H1 (cell line): ENCODE results near the gene SLC9A4. TPM values are rescaled to one million over a fixed set of nuclear protein-coding genes. Genes with fewer than 3 reads are reported as not detected.

Experiments
- CTCF ChIA-PET: fragments of 300-600 bp; sonication (Branson Sonifier 250); formaldehyde crosslinking; loops from one replicate; lab custom pipeline; 2021; ENCODE audit not compliant: partially characterized antibody; lab: Charles Lee
- POLR2A ChIA-PET: fragments of 300-600 bp; sonication (Branson Sonifier 250); formaldehyde crosslinking; loops from one replicate; lab custom pipeline; 2021; ENCODE audit warnings: inconsistent platforms; ENCODE audit not compliant: partially characterized antibody; lab: Charles Lee
- DNase-seq, 2 experiments: peaks; one replicate each; pipeline versions ENCODE4 v3.0.0 to v3.0.0-alpha.2; 2010 to 2022; ENCODE audit warnings: low spot score in 2 of 2, low read depth in 1 of 2, mixed read lengths in 1 of 2
- FAIRE-seq: peaks from 2 replicates; lab custom pipeline; 2011; peaks lifted over from hg19 to GRCh38; lab: Jason Lieb, UNC
- H2AFZ ChIP-seq: 2 replicates; pipeline ENCODE4 v1.8.1; 2012; ENCODE audit warnings: low read length, inconsistent platforms
- H2AK5ac ChIP-seq: 2 replicates; pipeline ENCODE4 v1.6.1; 2013; ENCODE audit warnings: low read depth, low read length
- H2BK120ac ChIP-seq: replicated peaks from 2 replicates; pipeline ENCODE3; 2013; ENCODE audit warnings: low read depth, low read length, inconsistent platforms
- H2BK12ac ChIP-seq: 2 replicates; pipeline ENCODE4 v1.6.1; 2013; ENCODE audit warnings: low read depth, low read length
- H2BK15ac ChIP-seq: 2 replicates; pipeline ENCODE4 v1.6.1; 2013; ENCODE audit warnings: low read length
- H2BK20ac ChIP-seq: 2 replicates; pipeline ENCODE4 v1.6.1; 2013; ENCODE audit warnings: low read length
- H2BK5ac ChIP-seq: 2 replicates; pipeline ENCODE4 v1.6.1; 2013; ENCODE audit warnings: low read depth, low read length
- H3K14ac ChIP-seq: 2 replicates; pipeline ENCODE4 v1.6.1; 2013; ENCODE audit warnings: inconsistent platforms; ENCODE audit not compliant: insufficient read length
- H3K18ac ChIP-seq: 2 replicates; pipeline ENCODE4 v1.6.1; 2013; ENCODE audit warnings: low read length; ENCODE audit errors: extremely low read depth
- H3K23ac ChIP-seq: 2 replicates; pipeline ENCODE4 v1.6.1; 2013; ENCODE audit warnings: inconsistent platforms; ENCODE audit not compliant: insufficient read length
- H3K23me2 ChIP-seq: 2 replicates; pipeline ENCODE4 v1.6.1; 2013; ENCODE audit warnings: low read depth, low read length
- H3K27ac ChIP-seq: 2 replicates; pipeline ENCODE4 v1.6.1; 2011; ENCODE audit warnings: low read depth, low read length, inconsistent platforms
- H3K27me3 ChIP-seq, 4 experiments: replicated peaks in 1 of 4; 1 replicate in 1 of 4; 2 replicates in 3 of 4; pipeline versions ENCODE4 v1.6.1 to v1.8.1; 2011 to 2013; ENCODE audit warnings: low read length in 3 of 4, mild to moderate bottlenecking in 3 of 4, inconsistent platforms in 2 of 4, mixed read lengths in 2 of 4, moderate library complexity in 1 of 4; ENCODE audit not compliant: control insufficient read depth in 3 of 4, insufficient read depth in 3 of 4; ENCODE audit errors: extremely low read depth in 1 of 4
- H3K36me3 ChIP-seq, 4 experiments: 2 replicates each; pipeline versions ENCODE4 v1.6.1 to v1.8.1; 2011 to 2013; ENCODE audit warnings: mild to moderate bottlenecking in 4 of 4, low read length in 3 of 4, moderate library complexity in 2 of 4, control low read depth in 1 of 4, inconsistent platforms in 1 of 4; ENCODE audit not compliant: insufficient read depth in 4 of 4, control insufficient read depth in 2 of 4
- H3K4ac ChIP-seq: replicated peaks from 2 replicates; pipeline ENCODE3; 2013; ENCODE audit warnings: low read length, low read depth, mixed read lengths, inconsistent platforms; ENCODE audit not compliant: insufficient read length
- H3K4me1 ChIP-seq, 4 experiments: replicated peaks in 1 of 4; 1 replicate in 1 of 4; 2 replicates in 3 of 4; pipeline versions ENCODE4 v1.6.1 to v1.8.1; 2011 to 2013; ENCODE audit warnings: low read length in 3 of 4, inconsistent platforms in 2 of 4, mixed read lengths in 1 of 4; ENCODE audit not compliant: insufficient read depth in 4 of 4, control insufficient read depth in 3 of 4
- H3K4me2 ChIP-seq, 2 experiments: 2 replicates each; pipeline versions ENCODE4 v1.6.1 to v1.8.1; 2011 to 2013; ENCODE audit warnings: low read depth in 2 of 2, low read length in 2 of 2, control low read depth in 1 of 2, inconsistent platforms in 1 of 2, mild to moderate bottlenecking in 1 of 2; ENCODE audit not compliant: insufficient read depth in 1 of 2
- H3K4me3 ChIP-seq, 4 experiments: fragments of 200-600, 300-600 bp in 1 of 4; sonication (generic), shearing (Covaris generic), sonication (Bioruptor Twin) in 1 of 4; 2 replicates each; pipeline versions ENCODE4 v1.5.1 to v1.8.1; 2011 to 2016; ENCODE audit warnings: low read length in 4 of 4, low read depth in 3 of 4, control low read depth in 2 of 4, inconsistent platforms in 2 of 4, mild to moderate bottlenecking in 2 of 4, mixed read lengths in 1 of 4, moderate library complexity in 1 of 4; ENCODE audit not compliant: insufficient read depth in 2 of 4; ENCODE audit errors: extremely low read depth in 1 of 4
- H3K56ac ChIP-seq: replicated peaks from 2 replicates; pipeline ENCODE3; 2013; ENCODE audit warnings: low read depth, mild to moderate bottlenecking, mixed read lengths, low read length, inconsistent platforms; ENCODE audit not compliant: insufficient read length
- H3K79me1 ChIP-seq: 2 replicates; pipeline ENCODE4 v1.6.1; 2013; ENCODE audit warnings: low read depth, low read length, control low read depth
- H3K79me2 ChIP-seq, 2 experiments: 2 replicates each; pipeline versions ENCODE4 v1.6.1 to v1.8.1; 2012 to 2013; ENCODE audit warnings: low read length in 2 of 2, mild to moderate bottlenecking in 2 of 2, inconsistent platforms in 1 of 2; ENCODE audit not compliant: insufficient read depth in 2 of 2, control insufficient read depth in 1 of 2
- H3K9ac ChIP-seq, 4 experiments: replicated peaks in 1 of 4; 1 replicate in 1 of 4; 2 replicates in 3 of 4; pipeline versions ENCODE4 v1.6.1 to v1.8.1; 2011 to 2013; ENCODE audit warnings: low read depth in 3 of 4, low read length in 3 of 4, control low read depth in 2 of 4, mild to moderate bottlenecking in 2 of 4, moderate library complexity in 2 of 4, inconsistent platforms in 1 of 4; ENCODE audit errors: extremely low read depth in 1 of 4
- H3K9me3 ChIP-seq, 2 experiments: 2 replicates each; pipeline versions ENCODE4 v1.6.1 to v1.8.1; 2012 to 2013; ENCODE audit warnings: mild to moderate bottlenecking in 2 of 2, moderate library complexity in 2 of 2, control low read depth in 1 of 2, inconsistent platforms in 1 of 2, low read depth in 1 of 2, low read length in 1 of 2, mixed read lengths in 1 of 2; ENCODE audit not compliant: insufficient read depth in 2 of 2
- H4K20me1 ChIP-seq, 2 experiments: replicated peaks in 1 of 2; 2 replicates each; pipeline versions ENCODE3 to v1.8.1; 2011 to 2013; ENCODE audit warnings: inconsistent platforms in 2 of 2, low read length in 2 of 2, mild to moderate bottlenecking in 1 of 2; ENCODE audit not compliant: insufficient read depth in 2 of 2, control insufficient read depth in 1 of 2
- H4K5ac ChIP-seq: 2 replicates; pipeline ENCODE4 v1.6.1; 2013; ENCODE audit warnings: low read length, low read depth, mixed read lengths, inconsistent platforms; ENCODE audit not compliant: insufficient read length
- H4K8ac ChIP-seq: 2 replicates; pipeline ENCODE4 v1.8.0; 2013; ENCODE audit warnings: mild to moderate bottlenecking, moderate library complexity, low read length, inconsistent platforms; ENCODE audit not compliant: insufficient read depth; ENCODE audit errors: extremely low read depth
- H4K91ac ChIP-seq: replicated peaks from 2 replicates; pipeline ENCODE3; 2013; ENCODE audit warnings: low read length, mixed read lengths, inconsistent platforms; ENCODE audit not compliant: insufficient read length
- TEAD4 ChIP-seq: IDR thresholded peaks from 2 replicates; pipeline ENCODE4 v1.6.1; 2012; ENCODE audit warnings: low read depth, low read length, inconsistent platforms, mixed read lengths
- WGBS, 2 experiments: shearing (Covaris generic) in 1 of 2; methylation state at CpG; one replicate each; pipeline versions ENCODE4 v1.1.6 to v1.1.7; 2013 to 2015; ENCODE audit warnings: low lambda C conversion rate in 2 of 2, mixed read lengths in 2 of 2, inconsistent platforms in 1 of 2, low coverage in 1 of 2, missing lambda C conversion rate in 1 of 2; ENCODE audit not compliant: insufficient replicate concordance in 2 of 2, insufficient coverage in 1 of 2, insufficient read length in 1 of 2; ENCODE audit errors: extremely low coverage in 1 of 2, missing lambda C conversion rate in 1 of 2; 5-methylcytosine and 5-hydroxymethylcytosine counted together
- polyA plus RNA-seq, 7 experiments: library from polyadenylated mRNA; depleted of rRNA in 3 of 7; stranded (reverse) in 5 of 7; unstranded in 2 of 7; fragments of >200 nt in 5 of 7; fragments of 200-250 nt in 2 of 7; gene quantifications; 1 replicate in 5 of 7; 2 replicates in 1 of 7; 4 replicates in 1 of 7; pipeline versions ENCODE4 v1.2.1 to v1.2.3, GENCODE V29; 2011 to 2013; ENCODE audit warnings: missing spikeins in 2 of 7, mixed read lengths in 2 of 7
- total RNA-seq: library from RNA; stranded (reverse); fragmentation: NEBNext Ultra II Directional; extraction: Animal tissue kit (Norgen Biotek cat#: 25700); gene quantifications from 2 replicates; pipeline ENCODE4 v1.2.1, GENCODE V29; 2021

The SLC9A4 gene
- total and polyA plus RNA-seq, 2 of the 8 experiments (the other 6 are each of a cell fraction or from before 2014, with no cell fraction given): not detected

GRCh38 chr2:102550151-102550550, 77.1 kb downstream of the SLC9A4 start:
- FAIRE-seq: no peak
- no peak for DNase-seq
- Histone ChIP-seq H3K9ac (no peak overlapping the region), H3K27me3 (no peaks in the 10 kb centered on the region), H3K14ac (no peak overlapping the region), H4K20me1 (no peaks in the 10 kb centered on the region), H2AFZ (no peak overlapping the region), H3K79me1 (no peaks in the 10 kb centered on the region), H3K9me3 (0 out of 4 replicates have a peak, but pooled peaks cover 0 to 2% of the 10 kb centered on the region in 2 experiments), H3K23me2 (no peaks in the 10 kb centered on the region), H2BK5ac (no peak overlapping the region), H2BK120ac (no peak overlapping the region), H3K36me3 (no peaks in the 10 kb centered on the region), H3K79me2 (no peaks in the 10 kb centered on the region), H4K8ac (no peak overlapping the region), H3K27ac (no peak overlapping the region), H3K4me1 (no peaks in the 10 kb centered on the region), H3K4me2 (no peak overlapping the region), H2AK5ac (no peak overlapping the region), H2BK12ac (no peak overlapping the region), H3K4me3 (no peak overlapping the region), H3K23ac (no peak overlapping the region), H4K5ac (no peak overlapping the region), H2BK15ac (no peak overlapping the region), H4K91ac (no peak overlapping the region), H3K18ac (no peak overlapping the region), H3K56ac (no peak overlapping the region), H2BK20ac (no peak overlapping the region), H3K4ac (no peak overlapping the region)
- WGBS, 2 experiments: 100% methylated on average over 2 of the region's 2 CpGs; no CpG with 5 or more reads in 1 of the 2 experiments
- ChIA-PET POLR2A (no interaction called here), CTCF (interaction anchor here (2.1 kb wide), 1 partner anchor 32 kb away, joined by 6 read pairs; no protein-coding TSS in a partner anchor)
- no peak for TF ChIP-seq TEAD4
